Mucosa of descending colon (tissue), 3 donors: Measurements from ENCODE around the gene VIT. TPM values are rescaled to one million over a fixed set of nuclear protein-coding genes. Genes with fewer than 3 reads are reported as not detected.

Experiments used
- ATAC-seq: fragments of 200-7000 bp; cut with Tn5 transposase; one replicate; pipeline ENCODE4 v1.9.1; 2020; ENCODE audit warnings: mild to moderate bottlenecking, moderate library complexity
- DNase-seq, 3 donors: peaks; one replicate each; pipeline ENCODE4 v3.0.0-alpha.2; 2020
- H3K36me3 ChIP-seq: fragments of 200-600 bp; one replicate; pipeline ENCODE4 v1.8.0; 2021; ENCODE audit warnings: low read depth, mild to moderate bottlenecking
- H3K4me1 ChIP-seq: fragments of 200-600 bp; one replicate; pipeline ENCODE4 v1.8.0; 2021; ENCODE audit warnings: low read depth, mild to moderate bottlenecking
- H3K4me3 ChIP-seq: fragments of 200-600 bp; one replicate; pipeline ENCODE4 v1.8.0; 2021; ENCODE audit warnings: mild to moderate bottlenecking
- H3K9me3 ChIP-seq: fragments of 200-600 bp; one replicate; pipeline ENCODE4 v1.8.0; 2021; ENCODE audit warnings: mild to moderate bottlenecking
- intact Hi-C, 2 donors: fragments of 100-400 bp; cut with DNase I in 1 of 2; cut with micrococcal nuclease in 1 of 2; formaldehyde crosslinking; loops; one replicate each; pipeline versions ENCODE4 v1.11.0 to v1.11.1; 2022; cut with DNase I, micrococcal nuclease
- total RNA-seq, 3 donors: library from RNA; stranded (reverse); fragmentation: NEBNext Ultra II Directional in 2 of 3; extraction: Animal tissue kit (Norgen Biotek cat#: 25700) in 2 of 3; gene quantifications; one replicate each; pipeline versions ENCODE4 v1.2.1 to v1.2.4, GENCODE V29; 2021 to 2023
- TF ChIP-seq, protein P1 (sequence below): fragments of 200-600 bp; IDR thresholded peaks from one replicate; pipeline ENCODE4 v1.8.0; 2022; ENCODE audit warnings: antibody characterized with exemption, mild to moderate bottlenecking
- donor health status: DM: no; HTN: no; CAD: no; lungs with moderate emphysema.
- donor health status: DM: no; HTN: no; CAD: no.
- donor health status: DM: no; HTN: yes; CAD: no.

VIT gene
- total RNA-seq, 3 donors from 2014 or later: 1.3 to 3.5 TPM; not detected in 1

DNA sequence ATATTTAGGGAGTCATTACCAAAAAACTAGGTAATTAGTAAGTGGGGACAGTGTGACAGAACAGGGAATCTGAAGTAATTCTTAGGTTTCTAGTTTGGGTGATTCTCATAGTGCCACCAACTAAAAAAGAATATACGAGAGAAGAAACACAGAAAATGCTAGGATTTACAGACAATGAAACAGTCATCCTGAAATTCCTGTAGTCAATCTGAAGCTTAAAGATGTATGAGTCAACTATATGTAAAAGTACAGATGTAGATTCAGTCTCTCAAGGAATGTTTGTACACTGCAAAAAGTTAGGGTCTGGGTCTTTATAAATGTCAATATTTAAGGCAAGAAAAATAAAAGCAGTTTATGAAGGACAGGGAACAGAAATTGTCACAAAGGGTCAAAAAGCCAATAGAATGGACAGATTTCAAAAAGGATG lies 162.9 kb downstream of the VIT start:
- TF ChIP-seq, protein P1, sequence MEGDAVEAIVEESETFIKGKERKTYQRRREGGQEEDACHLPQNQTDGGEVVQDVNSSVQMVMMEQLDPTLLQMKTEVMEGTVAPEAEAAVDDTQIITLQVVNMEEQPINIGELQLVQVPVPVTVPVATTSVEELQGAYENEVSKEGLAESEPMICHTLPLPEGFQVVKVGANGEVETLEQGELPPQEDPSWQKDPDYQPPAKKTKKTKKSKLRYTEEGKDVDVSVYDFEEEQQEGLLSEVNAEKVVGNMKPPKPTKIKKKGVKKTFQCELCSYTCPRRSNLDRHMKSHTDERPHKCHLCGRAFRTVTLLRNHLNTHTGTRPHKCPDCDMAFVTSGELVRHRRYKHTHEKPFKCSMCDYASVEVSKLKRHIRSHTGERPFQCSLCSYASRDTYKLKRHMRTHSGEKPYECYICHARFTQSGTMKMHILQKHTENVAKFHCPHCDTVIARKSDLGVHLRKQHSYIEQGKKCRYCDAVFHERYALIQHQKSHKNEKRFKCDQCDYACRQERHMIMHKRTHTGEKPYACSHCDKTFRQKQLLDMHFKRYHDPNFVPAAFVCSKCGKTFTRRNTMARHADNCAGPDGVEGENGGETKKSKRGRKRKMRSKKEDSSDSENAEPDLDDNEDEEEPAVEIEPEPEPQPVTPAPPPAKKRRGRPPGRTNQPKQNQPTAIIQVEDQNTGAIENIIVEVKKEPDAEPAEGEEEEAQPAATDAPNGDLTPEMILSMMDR: no peak
- DNase-seq: no peak
- intact Hi-C loops: no loop called here
- H3K36me3 ChIP-seq: no peaks in the 10 kb centered on the region
- no peak overlapping the region for H3K4me3 ChIP-seq
- peak; percentile 45 for ATAC-seq
- no peaks in the 10 kb centered on the region for H3K9me3 ChIP-seq
- H3K4me1 ChIP-seq: no peaks in the 10 kb centered on the region

DNA sequence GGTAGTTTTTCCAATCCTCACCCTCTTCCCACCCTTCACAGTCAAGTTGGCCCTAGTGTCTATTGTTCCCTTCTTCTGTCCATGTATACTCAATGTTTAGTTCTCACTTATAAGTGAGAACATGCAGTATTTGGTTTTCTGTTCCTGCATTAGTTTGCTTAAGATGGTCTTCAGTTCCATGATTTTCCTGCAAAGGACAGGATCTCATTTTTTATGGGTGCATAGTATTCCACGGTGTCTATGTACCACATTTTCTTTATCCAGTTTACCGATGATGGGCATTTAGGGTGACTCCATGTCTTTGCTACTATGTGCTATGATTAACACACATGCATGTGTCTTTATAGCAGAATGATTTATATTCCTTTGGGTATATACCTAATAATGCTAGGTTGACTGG lies 165.4 kb downstream of the VIT start:
- Histone ChIP-seq H3K9me3 (no peaks in the 10 kb centered on the region), H3K36me3 (no peaks in the 10 kb centered on the region), H3K4me3 (no peak overlapping the region), H3K4me1 (no peaks in the 10 kb centered on the region)
- intact Hi-C loops: no loop called here
- TF ChIP-seq, protein P1: no peak
- ATAC-seq: no peak
- DNase-seq: no peak

Other genes starting within 250 kb of the VIT start
- gene FEZ2, start 98.5 kb upstream of the VIT start, total RNA-seq: 10 to 100 TPM; 47.5 to 63.3 (median 57.5) TPM